Uterus (tissue), 4 donors: Measurements from ENCODE around the gene BICRAL. TPM values are rescaled to one million over a fixed set of nuclear protein-coding genes. Genes with fewer than 3 reads are reported as not detected.

Experiments
- DNase-seq, 2 donors: peaks; one replicate each; pipeline ENCODE4 v3.0.0-alpha.2; 2019 to 2020
- H3K27ac ChIP-seq, 2 donors: fragments of 200-600 bp; sonication (generic); 1 replicate in 1 of 2; 2 replicates in 1 of 2; pipeline ENCODE4 v1.5.1; 2016 to 2018
- H3K27me3 ChIP-seq, 2 donors: fragments of 200-600 bp; sonication (generic); one replicate each; pipeline ENCODE4 v1.5.1; 2018 to 2019; ENCODE audit warnings: control low read depth in 1 of 2
- H3K36me3 ChIP-seq, 2 donors: fragments of 200-600 bp; sonication (generic); one replicate each; pipeline ENCODE4 v1.5.1; 2019; ENCODE audit warnings: control low read depth in 1 of 2
- H3K4me1 ChIP-seq, 2 donors: fragments of 200-600 bp; sonication (generic); one replicate each; pipeline ENCODE4 v1.5.1; 2018 to 2019; ENCODE audit warnings: control low read depth in 1 of 2
- H3K4me3 ChIP-seq, 2 donors: fragments of 200-600 bp; sonication (generic); 1 replicate in 1 of 2; 2 replicates in 1 of 2; pipeline ENCODE4 v1.5.1; 2018 to 2019; ENCODE audit warnings: mild to moderate bottlenecking in 1 of 2
- H3K9me3 ChIP-seq, 2 donors: fragments of 200-600 bp; sonication (generic); one replicate each; pipeline ENCODE4 v1.5.1; 2019; ENCODE audit warnings: control low read depth in 1 of 2
- CTCF ChIP-seq, 4 experiments: fragments of 200-600 bp in 2 of 4; fragments of 450-650 bp in 2 of 4; sonication (generic) in 2 of 4; IDR thresholded peaks; one replicate each; pipeline ENCODE4 v1.5.1; 2016 to 2019; ENCODE audit warnings: antibody characterized with exemption in 4 of 4, mild to moderate bottlenecking in 2 of 4, moderate library complexity in 1 of 4
- POLR2A ChIP-seq, 2 donors: fragments of 450-650 bp; IDR thresholded peaks; one replicate each; pipeline ENCODE4 v1.6.1; 2016; ENCODE audit warnings: antibody characterized with exemption in 2 of 2, mild to moderate bottlenecking in 1 of 2, moderate library complexity in 1 of 2
- intact Hi-C: fragments of 100-400 bp; cut with DNase I; formaldehyde crosslinking; loops from one replicate; pipeline ENCODE4 v1.15.1; 2023; ENCODE audit warnings: low total_unique reads
- total RNA-seq, 4 donors: library from RNA; depleted of rRNA in 3 of 4; stranded (reverse); fragments of >200 nt in 3 of 4; gene quantifications; one replicate each; pipeline versions ENCODE4 v1.1.0 to v1.2.4, GENCODE V29; 2014 to 2023
- donor health status: DM: yes; HTN: yes; CAD: no.

The BICRAL gene
- total RNA-seq, 4 donors from 2014 or later = 7.4 to 35.3 (median 18.2) TPM

DNA sequence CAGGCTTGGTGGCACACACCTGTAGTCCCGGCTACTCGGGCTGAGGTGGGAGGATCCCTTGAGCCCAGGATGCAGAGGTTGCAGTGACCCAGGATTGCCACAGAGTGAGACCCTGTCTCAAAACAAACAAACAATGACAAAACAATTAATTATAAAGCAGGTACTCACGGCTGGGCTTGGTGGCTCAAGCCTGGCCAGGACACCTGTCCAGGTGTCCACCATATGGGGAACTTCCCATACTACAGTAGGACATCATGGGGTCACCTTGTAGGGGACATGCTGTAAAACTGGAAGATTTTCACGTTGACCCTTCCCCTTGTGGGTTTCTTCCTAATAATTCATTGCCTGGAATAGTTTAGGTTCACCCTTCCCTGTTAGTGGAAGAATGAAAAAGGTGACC, 66.8 kb downstream of the BICRAL start:
- no peaks in the 10 kb centered on the region for H3K9me3 ChIP-seq
- no peak overlapping the region for H3K4me3 ChIP-seq
- no peaks in the 10 kb centered on the region for H3K4me1 ChIP-seq
- DNase-seq = no peak
- intact Hi-C loops = no loop called here
- H3K27me3 ChIP-seq = no peaks in the 10 kb centered on the region
- H3K36me3 ChIP-seq = no peaks in the 10 kb centered on the region
- H3K27ac ChIP-seq = no peak overlapping the region
- TF ChIP-seq CTCF (IDR thresholded peaks at IDR 0.05) (no peak), POLR2A (IDR thresholded peaks at IDR 0.05) (no peak)

DNA sequence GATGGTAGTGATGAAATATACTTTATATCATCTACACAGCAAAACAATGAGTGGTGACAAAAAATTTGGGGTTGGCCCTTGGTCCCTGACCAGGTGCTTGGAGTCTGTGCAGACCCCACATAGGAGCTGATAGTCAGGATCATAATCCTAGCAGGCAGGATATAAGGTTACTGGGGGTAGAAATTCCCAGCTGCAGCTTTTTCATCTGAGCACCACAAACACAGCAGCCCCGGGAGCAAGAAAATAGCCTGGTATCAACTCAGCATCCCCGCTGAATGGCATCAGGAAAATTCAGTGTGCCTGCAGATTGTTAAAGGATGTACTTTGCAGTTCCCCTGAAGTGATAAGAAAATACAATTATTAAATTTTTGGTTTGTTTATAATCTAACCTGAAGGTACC, 69.7 kb downstream of the BICRAL start:
- DNase-seq = no peak
- Histone ChIP-seq H3K27me3 (no peaks in the 10 kb centered on the region), H3K27ac (no peak overlapping the region), H3K4me1 (no peaks in the 10 kb centered on the region), H3K4me3 (no peak overlapping the region), H3K36me3 (no peaks in the 10 kb centered on the region), H3K9me3 (no peaks in the 10 kb centered on the region)
- intact Hi-C loops = no loop called here
- no peak for TF ChIP-seq POLR2A (IDR thresholded peaks at IDR 0.05)
- no peak for TF ChIP-seq CTCF (IDR thresholded peaks at IDR 0.05)

DNA sequence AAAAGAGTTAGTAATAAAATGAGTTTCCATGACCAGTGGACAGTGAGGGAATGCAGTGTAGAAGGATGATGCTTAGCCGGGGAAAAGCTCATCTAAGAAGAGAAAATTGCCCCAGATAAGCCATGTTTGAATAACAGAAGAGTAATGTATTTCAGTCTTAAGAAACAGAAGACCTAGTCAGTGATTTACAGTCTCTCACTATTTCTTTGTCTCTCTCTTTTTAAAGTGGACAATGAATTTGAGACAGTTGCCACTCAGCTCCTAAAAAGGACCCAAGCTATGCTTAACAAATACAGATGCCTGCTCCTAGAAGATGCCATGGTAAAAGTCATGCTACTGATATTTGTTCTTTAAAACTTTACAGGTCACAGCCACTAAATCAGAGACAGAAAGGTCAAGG, 78.2 kb downstream of the BICRAL start:
- Histone ChIP-seq H3K36me3 (no peaks in the 10 kb centered on the region), H3K27me3 (no peaks in the 10 kb centered on the region), H3K4me3 (no peak overlapping the region), H3K9me3 (no peaks in the 10 kb centered on the region), H3K4me1 (no peaks in the 10 kb centered on the region), H3K27ac (no peak overlapping the region)
- no peak for DNase-seq
- intact Hi-C loops = no loop called here
- TF ChIP-seq POLR2A (IDR thresholded peaks at IDR 0.05) = no peak
- TF ChIP-seq CTCF (IDR thresholded peaks at IDR 0.05) = no peak

DNA sequence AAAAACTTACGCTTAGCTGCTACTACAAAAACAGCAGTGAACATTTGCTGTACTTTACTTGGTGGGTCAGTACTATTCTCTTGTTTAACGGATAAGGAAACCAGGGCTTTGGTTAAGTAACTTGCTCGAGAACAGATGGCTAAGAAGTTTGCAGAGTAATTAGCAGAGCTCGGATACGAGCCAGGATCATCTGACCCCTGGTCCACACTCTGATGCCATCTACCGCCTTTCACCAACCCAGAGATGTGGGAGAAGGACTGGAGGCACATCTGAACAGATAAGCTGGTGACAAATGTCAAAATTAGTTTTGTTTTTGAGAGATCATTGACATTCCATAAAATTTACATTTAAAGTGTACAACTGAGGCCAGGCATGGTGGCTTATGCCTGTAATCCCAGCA, 78.6 kb downstream of the BICRAL start:
- Histone ChIP-seq H3K36me3 (no peaks in the 10 kb centered on the region), H3K4me1 (no peaks in the 10 kb centered on the region), H3K4me3 (no peak overlapping the region), H3K27me3 (no peaks in the 10 kb centered on the region), H3K27ac (no peak overlapping the region), H3K9me3 (no peaks in the 10 kb centered on the region)
- no peak for DNase-seq
- TF ChIP-seq POLR2A (IDR thresholded peaks at IDR 0.05) (no peak), CTCF (IDR thresholded peaks at IDR 0.05) (no peak)
- intact Hi-C loops = no loop called here

DNA sequence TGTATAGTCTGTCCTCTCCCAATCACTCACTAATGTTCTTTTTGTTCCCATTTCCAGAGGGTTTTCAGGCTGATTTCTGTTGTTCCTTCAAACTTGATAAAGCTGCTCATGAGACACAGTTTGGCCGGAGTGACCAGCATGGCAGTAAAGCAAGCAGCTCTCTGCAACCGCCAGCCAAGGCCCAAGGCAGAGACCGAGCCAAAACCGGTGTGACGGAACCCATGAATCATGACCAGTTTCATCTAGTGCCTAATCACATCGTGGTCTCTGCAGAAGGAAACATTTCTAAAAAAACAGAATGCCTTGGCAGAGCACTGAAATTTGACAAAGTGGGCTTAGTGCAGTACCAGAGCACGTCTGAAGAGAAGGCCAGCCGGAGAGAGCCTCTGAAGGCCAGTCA, 82.8 kb downstream of the BICRAL start:
- Histone ChIP-seq H3K36me3 (no peaks in the 10 kb centered on the region), H3K27me3 (no peaks in the 10 kb centered on the region), H3K27ac (no peak overlapping the region), H3K4me1 (no peaks in the 10 kb centered on the region), H3K9me3 (no peaks in the 10 kb centered on the region), H3K4me3 (no peak overlapping the region)
- intact Hi-C loops = no loop called here
- TF ChIP-seq CTCF (IDR thresholded peaks at IDR 0.05) (no peak), POLR2A (IDR thresholded peaks at IDR 0.05) (no peak)
- DNase-seq = no peak
